Left cardiac atrium (tissue), 4 donors: Measurements from ENCODE around the gene PFDN6. TPM values are rescaled to one million over a fixed set of nuclear protein-coding genes. Genes with fewer than 3 reads are reported as not detected.
A peak's percentile ranks its signal among the peaks of the same experiment; 100 is the strongest.

Source experiments
- ATAC-seq, 2 donors: fragments of 200-7000 bp; cut with Tn5 transposase; one replicate each; pipeline ENCODE4 v1.9.1; 2020; ENCODE audit warnings: mild to moderate bottlenecking in 2 of 2, moderate library complexity in 2 of 2
- DNase-seq: peaks from one replicate; pipeline ENCODE4 v3.0.0-alpha.2; 2020
- intact Hi-C, 2 donors: fragments of 100-400 bp; cut with DNase I; formaldehyde crosslinking; loops; one replicate each; pipeline versions ENCODE4 v1.14.1 to v1.15.1; 2022 to 2023
- total RNA-seq, 2 donors: library from RNA; stranded (reverse); fragmentation: NEBNext Ultra II Directional; extraction: Animal tissue kit (Norgen Biotek cat#: 25700); gene quantifications; one replicate each; pipeline ENCODE4 v1.2.1, GENCODE V29; 2021
- donor health status: DM: no; HTN: yes; CAD: no.
- donor health status: DM: no; HTN: yes; CAD: no; lungs with severe emphysema.
- donor health status: DM: yes; HTN: yes; CAD: no.
- donor health status: Dilated cardiomyopathy.

Gene PFDN6
- total RNA-seq, 2 donors from 2014 or later: 43.9 to 47.5 TPM

- intact Hi-C loops: no loop called here
- ATAC-seq: peak in 1 of 2 donors; percentile 1
- no peak for DNase-seq
Measured at GRCh38 chr6:33289784-33290315, 449 bp downstream of the PFDN6 start.

GRCh38 chr6:33290459-33290858 is 1.1 kb downstream of the PFDN6 start:
- intact Hi-C loops: no loop called here
- ATAC-seq (no peak), DNase-seq (no peak)

GRCh38 chr6:33292996-33293682 is 3.7 kb downstream of the PFDN6 start:
- ATAC-seq: no peak
- DNase-seq: no peak
- intact Hi-C loops: no loop called here

- intact Hi-C loops: no loop called here
- ATAC-seq (no peak), DNase-seq (no peak)
Measured at GRCh38 chr6:33294086-33294823, 4.9 kb downstream of the PFDN6 start.

- no peak for ATAC-seq
- no peak for DNase-seq
- intact Hi-C loops: no loop called here
Measured at GRCh38 chr6:33295621-33296369, 6.4 kb downstream of the PFDN6 start.

GRCh38 chr6:33296797-33297405 is 7.5 kb downstream of the PFDN6 start:
- ATAC-seq (no peak), DNase-seq (no peak)
- intact Hi-C loops: no loop called here

- intact Hi-C loops: no loop called here
- DNase-seq (peak; percentile 52), ATAC-seq (peak in 1 of 2 donors; percentile 2)
Measured at GRCh38 chr6:33297406-33297955, 8.1 kb downstream of the PFDN6 start.

- DNase-seq: peak; percentile 80
- peak; percentile 42 to 64 for ATAC-seq
- intact Hi-C loops: no loop called here
Measured at GRCh38 chr6:33297956-33298772, 8.8 kb downstream of the PFDN6 start.

GRCh38 chr6:33298773-33299236 is 9.4 kb downstream of the PFDN6 start, which contains the start of gene RGL2:
Gene RGL2, minus strand, starts transcription at chr6:33298942. Its CDS starts 332 bp downstream, at chr6:33298610.
- intact Hi-C loops: no loop called here
- ATAC-seq (peak; percentile 77 to 81), DNase-seq (peak; percentile 91)

GRCh38 chr6:33299237-33299944 is 10.0 kb downstream of the PFDN6 start:
- DNase-seq (peak; percentile 95), ATAC-seq (peak; percentile 76 to 84)
- intact Hi-C loops: no loop called here

GRCh38 chr6:33301877-33302276 is 12.5 kb downstream of the PFDN6 start:
- intact Hi-C loops: no loop called here
- DNase-seq (no peak), ATAC-seq (no peak)

- DNase-seq (no peak), ATAC-seq (no peak)
- intact Hi-C loops: no loop called here
Measured at GRCh38 chr6:33304216-33304615, 14.8 kb downstream of the PFDN6 start.

- intact Hi-C loops: no loop called here
- DNase-seq (no peak), ATAC-seq (no peak)
Measured at GRCh38 chr6:33305052-33305451, 15.7 kb downstream of the PFDN6 start.

GRCh38 chr6:33306356-33306755 is 17.0 kb downstream of the PFDN6 start:
- ATAC-seq (no peak), DNase-seq (no peak)
- intact Hi-C loops: no loop called here

- intact Hi-C loops: no loop called here
- peak; percentile 74 for DNase-seq
- ATAC-seq: peak; percentile 24 to 35
Measured at GRCh38 chr6:33312361-33313104, 23.1 kb downstream of the PFDN6 start.

GRCh38 chr6:33313105-33313708 is 23.8 kb downstream of the PFDN6 start:
- intact Hi-C loops: no loop called here

More at GRCh38 chr6:33313105-33313708, 23.8 kb downstream of the PFDN6 start:
- DNase-seq: peak; percentile 66
- peak; percentile 2 to 6 for ATAC-seq
